ENCODE measurements around the gene FABP3.

DNA sequence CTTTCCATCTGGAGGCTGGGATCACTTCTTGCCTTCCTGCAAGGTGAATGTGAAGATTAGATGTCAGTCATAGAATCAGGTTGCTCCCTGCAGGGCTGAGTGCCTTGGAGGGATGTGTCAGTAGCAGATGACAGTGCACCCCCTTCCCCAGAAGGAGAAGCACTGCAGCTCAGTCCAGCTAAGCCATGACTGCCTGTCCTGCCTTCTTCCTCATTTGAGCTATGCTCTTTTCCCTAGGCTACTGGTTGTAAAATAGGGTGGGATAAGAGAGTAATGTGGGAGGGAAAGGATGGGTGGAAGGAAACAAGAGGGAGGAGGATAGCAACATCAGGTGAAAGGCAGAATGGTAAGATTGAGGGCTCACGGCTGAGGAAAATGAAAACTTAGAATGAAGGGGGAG is 11.1 kb upstream of the FABP3 start:
- TF ChIP-seq, protein P1, sequence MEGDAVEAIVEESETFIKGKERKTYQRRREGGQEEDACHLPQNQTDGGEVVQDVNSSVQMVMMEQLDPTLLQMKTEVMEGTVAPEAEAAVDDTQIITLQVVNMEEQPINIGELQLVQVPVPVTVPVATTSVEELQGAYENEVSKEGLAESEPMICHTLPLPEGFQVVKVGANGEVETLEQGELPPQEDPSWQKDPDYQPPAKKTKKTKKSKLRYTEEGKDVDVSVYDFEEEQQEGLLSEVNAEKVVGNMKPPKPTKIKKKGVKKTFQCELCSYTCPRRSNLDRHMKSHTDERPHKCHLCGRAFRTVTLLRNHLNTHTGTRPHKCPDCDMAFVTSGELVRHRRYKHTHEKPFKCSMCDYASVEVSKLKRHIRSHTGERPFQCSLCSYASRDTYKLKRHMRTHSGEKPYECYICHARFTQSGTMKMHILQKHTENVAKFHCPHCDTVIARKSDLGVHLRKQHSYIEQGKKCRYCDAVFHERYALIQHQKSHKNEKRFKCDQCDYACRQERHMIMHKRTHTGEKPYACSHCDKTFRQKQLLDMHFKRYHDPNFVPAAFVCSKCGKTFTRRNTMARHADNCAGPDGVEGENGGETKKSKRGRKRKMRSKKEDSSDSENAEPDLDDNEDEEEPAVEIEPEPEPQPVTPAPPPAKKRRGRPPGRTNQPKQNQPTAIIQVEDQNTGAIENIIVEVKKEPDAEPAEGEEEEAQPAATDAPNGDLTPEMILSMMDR (IDR thresholded peaks at IDR 0.05; ENCODE audit: low read length) = no peak
- TF ChIP-seq EZH2 (IDR thresholded peaks at IDR 0.05; ENCODE audit: borderline replicate concordance, low read length) = no peak
